H1 (cell line): ENCODE results near the gene MAST2. TPM values are rescaled to one million over a fixed set of nuclear protein-coding genes. Genes with fewer than 3 reads are reported as not detected.

Experiments used
- CTCF ChIA-PET: fragments of 300-600 bp; sonication (Branson Sonifier 250); formaldehyde crosslinking; loops from one replicate; lab custom pipeline; 2021; ENCODE audit not compliant: partially characterized antibody; lab: Charles Lee
- POLR2A ChIA-PET: fragments of 300-600 bp; sonication (Branson Sonifier 250); formaldehyde crosslinking; loops from one replicate; lab custom pipeline; 2021; ENCODE audit warnings: inconsistent platforms; ENCODE audit not compliant: partially characterized antibody; lab: Charles Lee
- DNase-seq, 2 experiments: peaks; one replicate each; pipeline versions ENCODE4 v3.0.0 to v3.0.0-alpha.2; 2010 to 2022; ENCODE audit warnings: low spot score in 2 of 2, low read depth in 1 of 2, mixed read lengths in 1 of 2
- FAIRE-seq: peaks from 2 replicates; lab custom pipeline; 2011; peaks lifted over from hg19 to GRCh38; lab: Jason Lieb, UNC
- H2AFZ ChIP-seq: 2 replicates; pipeline ENCODE4 v1.8.1; 2012; ENCODE audit warnings: low read length, inconsistent platforms
- H2AK5ac ChIP-seq: 2 replicates; pipeline ENCODE4 v1.6.1; 2013; ENCODE audit warnings: low read depth, low read length
- H2BK120ac ChIP-seq: replicated peaks from 2 replicates; pipeline ENCODE3; 2013; ENCODE audit warnings: low read depth, low read length, inconsistent platforms
- H2BK12ac ChIP-seq: 2 replicates; pipeline ENCODE4 v1.6.1; 2013; ENCODE audit warnings: low read depth, low read length
- H2BK15ac ChIP-seq: 2 replicates; pipeline ENCODE4 v1.6.1; 2013; ENCODE audit warnings: low read length
- H2BK20ac ChIP-seq: 2 replicates; pipeline ENCODE4 v1.6.1; 2013; ENCODE audit warnings: low read length
- H2BK5ac ChIP-seq: 2 replicates; pipeline ENCODE4 v1.6.1; 2013; ENCODE audit warnings: low read depth, low read length
- H3K14ac ChIP-seq: 2 replicates; pipeline ENCODE4 v1.6.1; 2013; ENCODE audit warnings: inconsistent platforms; ENCODE audit not compliant: insufficient read length
- H3K18ac ChIP-seq: 2 replicates; pipeline ENCODE4 v1.6.1; 2013; ENCODE audit warnings: low read length; ENCODE audit errors: extremely low read depth
- H3K23ac ChIP-seq: 2 replicates; pipeline ENCODE4 v1.6.1; 2013; ENCODE audit warnings: inconsistent platforms; ENCODE audit not compliant: insufficient read length
- H3K23me2 ChIP-seq: 2 replicates; pipeline ENCODE4 v1.6.1; 2013; ENCODE audit warnings: low read depth, low read length
- H3K27ac ChIP-seq: 2 replicates; pipeline ENCODE4 v1.6.1; 2011; ENCODE audit warnings: low read depth, low read length, inconsistent platforms
- H3K27me3 ChIP-seq, 4 experiments: replicated peaks in 1 of 4; 1 replicate in 1 of 4; 2 replicates in 3 of 4; pipeline versions ENCODE4 v1.6.1 to v1.8.1; 2011 to 2013; ENCODE audit warnings: low read length in 3 of 4, mild to moderate bottlenecking in 3 of 4, inconsistent platforms in 2 of 4, mixed read lengths in 2 of 4, moderate library complexity in 1 of 4; ENCODE audit not compliant: control insufficient read depth in 3 of 4, insufficient read depth in 3 of 4; ENCODE audit errors: extremely low read depth in 1 of 4
- H3K36me3 ChIP-seq, 4 experiments: 2 replicates each; pipeline versions ENCODE4 v1.6.1 to v1.8.1; 2011 to 2013; ENCODE audit warnings: mild to moderate bottlenecking in 4 of 4, low read length in 3 of 4, moderate library complexity in 2 of 4, control low read depth in 1 of 4, inconsistent platforms in 1 of 4; ENCODE audit not compliant: insufficient read depth in 4 of 4, control insufficient read depth in 2 of 4
- H3K4ac ChIP-seq: replicated peaks from 2 replicates; pipeline ENCODE3; 2013; ENCODE audit warnings: low read length, low read depth, mixed read lengths, inconsistent platforms; ENCODE audit not compliant: insufficient read length
- H3K4me1 ChIP-seq, 4 experiments: replicated peaks in 1 of 4; 1 replicate in 1 of 4; 2 replicates in 3 of 4; pipeline versions ENCODE4 v1.6.1 to v1.8.1; 2011 to 2013; ENCODE audit warnings: low read length in 3 of 4, inconsistent platforms in 2 of 4, mixed read lengths in 1 of 4; ENCODE audit not compliant: insufficient read depth in 4 of 4, control insufficient read depth in 3 of 4
- H3K4me2 ChIP-seq, 2 experiments: 2 replicates each; pipeline versions ENCODE4 v1.6.1 to v1.8.1; 2011 to 2013; ENCODE audit warnings: low read depth in 2 of 2, low read length in 2 of 2, control low read depth in 1 of 2, inconsistent platforms in 1 of 2, mild to moderate bottlenecking in 1 of 2; ENCODE audit not compliant: insufficient read depth in 1 of 2
- H3K4me3 ChIP-seq, 4 experiments: fragments of 200-600, 300-600 bp in 1 of 4; sonication (generic), shearing (Covaris generic), sonication (Bioruptor Twin) in 1 of 4; 2 replicates each; pipeline versions ENCODE4 v1.5.1 to v1.8.1; 2011 to 2016; ENCODE audit warnings: low read length in 4 of 4, low read depth in 3 of 4, control low read depth in 2 of 4, inconsistent platforms in 2 of 4, mild to moderate bottlenecking in 2 of 4, mixed read lengths in 1 of 4, moderate library complexity in 1 of 4; ENCODE audit not compliant: insufficient read depth in 2 of 4; ENCODE audit errors: extremely low read depth in 1 of 4
- H3K56ac ChIP-seq: replicated peaks from 2 replicates; pipeline ENCODE3; 2013; ENCODE audit warnings: low read depth, mild to moderate bottlenecking, mixed read lengths, low read length, inconsistent platforms; ENCODE audit not compliant: insufficient read length
- H3K79me1 ChIP-seq: 2 replicates; pipeline ENCODE4 v1.6.1; 2013; ENCODE audit warnings: low read depth, low read length, control low read depth
- H3K79me2 ChIP-seq, 2 experiments: 2 replicates each; pipeline versions ENCODE4 v1.6.1 to v1.8.1; 2012 to 2013; ENCODE audit warnings: low read length in 2 of 2, mild to moderate bottlenecking in 2 of 2, inconsistent platforms in 1 of 2; ENCODE audit not compliant: insufficient read depth in 2 of 2, control insufficient read depth in 1 of 2
- H3K9ac ChIP-seq, 4 experiments: replicated peaks in 1 of 4; 1 replicate in 1 of 4; 2 replicates in 3 of 4; pipeline versions ENCODE4 v1.6.1 to v1.8.1; 2011 to 2013; ENCODE audit warnings: low read depth in 3 of 4, low read length in 3 of 4, control low read depth in 2 of 4, mild to moderate bottlenecking in 2 of 4, moderate library complexity in 2 of 4, inconsistent platforms in 1 of 4; ENCODE audit errors: extremely low read depth in 1 of 4
- H3K9me3 ChIP-seq, 2 experiments: 2 replicates each; pipeline versions ENCODE4 v1.6.1 to v1.8.1; 2012 to 2013; ENCODE audit warnings: mild to moderate bottlenecking in 2 of 2, moderate library complexity in 2 of 2, control low read depth in 1 of 2, inconsistent platforms in 1 of 2, low read depth in 1 of 2, low read length in 1 of 2, mixed read lengths in 1 of 2; ENCODE audit not compliant: insufficient read depth in 2 of 2
- H4K20me1 ChIP-seq, 2 experiments: replicated peaks in 1 of 2; 2 replicates each; pipeline versions ENCODE3 to v1.8.1; 2011 to 2013; ENCODE audit warnings: inconsistent platforms in 2 of 2, low read length in 2 of 2, mild to moderate bottlenecking in 1 of 2; ENCODE audit not compliant: insufficient read depth in 2 of 2, control insufficient read depth in 1 of 2
- H4K5ac ChIP-seq: 2 replicates; pipeline ENCODE4 v1.6.1; 2013; ENCODE audit warnings: low read length, low read depth, mixed read lengths, inconsistent platforms; ENCODE audit not compliant: insufficient read length
- H4K8ac ChIP-seq: 2 replicates; pipeline ENCODE4 v1.8.0; 2013; ENCODE audit warnings: mild to moderate bottlenecking, moderate library complexity, low read length, inconsistent platforms; ENCODE audit not compliant: insufficient read depth; ENCODE audit errors: extremely low read depth
- H4K91ac ChIP-seq: replicated peaks from 2 replicates; pipeline ENCODE3; 2013; ENCODE audit warnings: low read length, mixed read lengths, inconsistent platforms; ENCODE audit not compliant: insufficient read length
- CHD2 ChIP-seq: IDR thresholded peaks from 2 replicates; pipeline ENCODE4 v1.6.1; 2012; ENCODE audit warnings: low read length, improper control_type of control experiment
- EGR1 ChIP-seq: IDR thresholded peaks from 2 replicates; pipeline ENCODE4 v1.6.1; 2011; ENCODE audit warnings: low read depth, low read length, borderline replicate concordance
- GABPA ChIP-seq: IDR thresholded peaks from 2 replicates; pipeline ENCODE4 v1.6.1; 2011; ENCODE audit warnings: mild to moderate bottlenecking, low read length, moderate library complexity, borderline replicate concordance; ENCODE audit not compliant: insufficient read depth
- JUN ChIP-seq: IDR thresholded peaks from 2 replicates; pipeline ENCODE4 v1.6.1; 2011; ENCODE audit warnings: low read depth, mild to moderate bottlenecking, improper control_type of control experiment, low read length
- KDM5A ChIP-seq: fragments of 200-600 bp; IDR thresholded peaks from 2 replicates; pipeline ENCODE4 v1.7.1; 2012; ENCODE audit warnings: mild to moderate bottlenecking, low read length, inconsistent platforms, mixed read lengths
- NANOG ChIP-seq: IDR thresholded peaks from 2 replicates; pipeline ENCODE4 v1.6.1; 2011; ENCODE audit warnings: low read length, low read depth, mild to moderate bottlenecking, inconsistent platforms; ENCODE audit not compliant: insufficient read depth, poor library complexity, severe bottlenecking
- NRF1 ChIP-seq: IDR thresholded peaks from 2 replicates; pipeline ENCODE4 v1.6.1; 2011; ENCODE audit warnings: mild to moderate bottlenecking, low read depth, low read length, improper control_type of control experiment
- PHF8 ChIP-seq: fragments of 200-600 bp; sonication (generic); conservative IDR thresholded peaks from 2 replicates; pipeline ENCODE4 v1.7.1; 2012; ENCODE audit warnings: low read depth, mild to moderate bottlenecking, inconsistent platforms, low read length, moderate library complexity
- POU5F1 ChIP-seq: IDR thresholded peaks from 2 replicates; pipeline ENCODE4 v1.6.1; 2011; ENCODE audit warnings: low read depth, mild to moderate bottlenecking, low read length, moderate library complexity
- RAD21 ChIP-seq, 2 experiments: IDR thresholded peaks in 1 of 2; conservative IDR thresholded peaks in 1 of 2; 2 replicates each; pipeline ENCODE4 v1.6.1; 2011; ENCODE audit warnings: low read depth in 2 of 2, low read length in 2 of 2, improper control_type of control experiment in 1 of 2, inconsistent platforms in 1 of 2, mild to moderate bottlenecking in 1 of 2, moderate library complexity in 1 of 2
- SAP30 ChIP-seq: fragments of 300-600 bp; sonication (generic); IDR thresholded peaks from 2 replicates; pipeline ENCODE4 v1.7.1; 2012; ENCODE audit warnings: low read length, moderate library complexity, mild to moderate bottlenecking, inconsistent platforms; ENCODE audit not compliant: insufficient read depth, insufficient replicate concordance
- SP2 ChIP-seq: IDR thresholded peaks from 2 replicates; pipeline ENCODE4 v1.6.1; 2012; ENCODE audit warnings: mild to moderate bottlenecking, low read length, inconsistent platforms
- TBP ChIP-seq: IDR thresholded peaks from 2 replicates; pipeline ENCODE4 v1.6.1; 2011; ENCODE audit warnings: low read depth, low read length, improper control_type of control experiment
- TEAD4 ChIP-seq: IDR thresholded peaks from 2 replicates; pipeline ENCODE4 v1.6.1; 2012; ENCODE audit warnings: low read depth, low read length, inconsistent platforms, mixed read lengths
- WGBS, 2 experiments: shearing (Covaris generic) in 1 of 2; methylation state at CpG; one replicate each; pipeline versions ENCODE4 v1.1.6 to v1.1.7; 2013 to 2015; ENCODE audit warnings: low lambda C conversion rate in 2 of 2, mixed read lengths in 2 of 2, inconsistent platforms in 1 of 2, low coverage in 1 of 2, missing lambda C conversion rate in 1 of 2; ENCODE audit not compliant: insufficient replicate concordance in 2 of 2, insufficient coverage in 1 of 2, insufficient read length in 1 of 2; ENCODE audit errors: extremely low coverage in 1 of 2, missing lambda C conversion rate in 1 of 2; 5-methylcytosine and 5-hydroxymethylcytosine counted together
- polyA plus RNA-seq, 7 experiments: library from polyadenylated mRNA; depleted of rRNA in 3 of 7; stranded (reverse) in 5 of 7; unstranded in 2 of 7; fragments of >200 nt in 5 of 7; fragments of 200-250 nt in 2 of 7; gene quantifications; 1 replicate in 5 of 7; 2 replicates in 1 of 7; 4 replicates in 1 of 7; pipeline versions ENCODE4 v1.2.1 to v1.2.3, GENCODE V29; 2011 to 2013; ENCODE audit warnings: missing spikeins in 2 of 7, mixed read lengths in 2 of 7
- total RNA-seq: library from RNA; stranded (reverse); fragmentation: NEBNext Ultra II Directional; extraction: Animal tissue kit (Norgen Biotek cat#: 25700); gene quantifications from 2 replicates; pipeline ENCODE4 v1.2.1, GENCODE V29; 2021

Gene MAST2
- total and polyA plus RNA-seq, 2 of the 8 experiments (the other 6 are each of a cell fraction or from before 2014, with no cell fraction given) = 20.5 to 35.4 TPM

GRCh38 chr1:45908611-45909140 is 105.3 kb downstream of the MAST2 start:
- Histone ChIP-seq H4K91ac (no peak overlapping the region), H3K27ac (no peak overlapping the region), H3K4me3 (no peak overlapping the region), H2BK5ac (no peak overlapping the region), H3K9ac (no peak overlapping the region), H2BK120ac (no peak overlapping the region), H3K23me2 (no peaks in the 10 kb centered on the region), H2BK15ac (no peak overlapping the region), H3K79me1 (no peaks in the 10 kb centered on the region), H3K27me3 (no peaks in the 10 kb centered on the region), H3K23ac (no peak overlapping the region), H2BK20ac (peak overlapping the region; percentile 67; the same call in 1 of the 2 replicates), H4K5ac (no peak overlapping the region), H2AK5ac (no peak overlapping the region), H3K56ac (no peak overlapping the region), H3K9me3 (no peaks in the 10 kb centered on the region), H3K4me1 (peaks cover 0 to 16% (median 7%) of the 10 kb centered on the region in 4 experiments; a peak in 4 of 7 replicates), H4K20me1 (no peaks in the 10 kb centered on the region), H3K18ac (no peak overlapping the region), H2AFZ (no peak overlapping the region), H3K4ac (no peak overlapping the region), H4K8ac (no peak overlapping the region), H2BK12ac (no peak overlapping the region), H3K79me2 (peaks cover 0 to 12% of the 10 kb centered on the region in 2 experiments; a peak in 2 of 4 replicates), H3K14ac (no peak overlapping the region), H3K4me2 (peak overlapping the region; percentile 19 to 37; a peak in 2 of 4 replicates), H3K36me3 (no peaks in the 10 kb centered on the region)
- ChIA-PET POLR2A (no interaction called here), CTCF (no interaction called here)
- no peak for DNase-seq
- 66% methylated on average over 3 of the region's 3 CpGs; no CpG with 5 or more reads in 1 of the 2 experiments for WGBS, 2 experiments
- FAIRE-seq = no peak
- no peak for TF ChIP-seq NANOG
- TF ChIP-seq TEAD4 = no peak
- no peak for TF ChIP-seq CHD2
- TF ChIP-seq RAD21 (IDR thresholded peaks at IDR 0.05 in 1 of 2, conservative IDR thresholded peaks at IDR 0.05 in 1 of 2; ENCODE audit: low read depth in 2 of 2, low read length in 2 of 2) = no peak
- no peak for TF ChIP-seq JUN
- no peak for TF ChIP-seq GABPA
- no peak for TF ChIP-seq KDM5A
- TF ChIP-seq TBP = no peak
- TF ChIP-seq NRF1 = no peak
- no peak for TF ChIP-seq PHF8
- TF ChIP-seq EGR1 = no peak
- TF ChIP-seq POU5F1 = no peak
- TF ChIP-seq SP2 = no peak
- TF ChIP-seq SAP30 = no peak
